Adipocyte (in vitro differentiated cells): Measurements from ENCODE around the gene TTC3.
A peak's percentile ranks its signal among the peaks of the same experiment; 100 is the strongest.
"Not testable (repeated sequence)": the region's sequence is repeated elsewhere in the genome, so short reads cannot be mapped to it uniquely, and the experiment has no call there.

Experiments
- DNase-seq: peaks from one replicate; pipeline ENCODE4 v3.0.0-alpha.2; 2015; ENCODE audit warnings: low read depth
- H3K27me3 ChIP-seq: replicated peaks from 2 replicates; pipeline ENCODE4 v1.7.0; 2013; ENCODE audit warnings: mild to moderate bottlenecking, low read length, moderate library complexity; ENCODE audit not compliant: control insufficient read depth, insufficient read depth
- H3K36me3 ChIP-seq: 2 replicates; pipeline ENCODE4 v1.7.0; 2013; ENCODE audit warnings: low read length, mild to moderate bottlenecking, moderate library complexity; ENCODE audit not compliant: control insufficient read depth, insufficient read depth, severe bottlenecking
- H3K4me1 ChIP-seq: 2 replicates; pipeline ENCODE4 v1.7.0; 2013; ENCODE audit warnings: mild to moderate bottlenecking, low read length, moderate library complexity; ENCODE audit not compliant: control insufficient read depth, insufficient read depth
- H3K4me3 ChIP-seq: 2 replicates; pipeline ENCODE4 v1.7.0; 2013; ENCODE audit warnings: mild to moderate bottlenecking, low read length, moderate library complexity
- H3K9ac ChIP-seq: 2 replicates; pipeline ENCODE4 v1.7.0; 2013; ENCODE audit warnings: mild to moderate bottlenecking, low read length, moderate library complexity
- H3K9me3 ChIP-seq: 2 replicates; pipeline ENCODE4 v1.7.0; 2013; ENCODE audit warnings: mild to moderate bottlenecking, low read length, moderate library complexity; ENCODE audit not compliant: control insufficient read depth

TTC3 gene

GRCh38 chr21:37214952-37215351 lies 141.9 kb downstream of the TTC3 start:
- Histone ChIP-seq H3K36me3 (no peaks in the 10 kb centered on the region), H3K9me3 (no peaks in the 10 kb centered on the region)

GRCh38 chr21:37219761-37220432 lies 146.8 kb downstream of the TTC3 start:
- no peak for DNase-seq
- no peaks in the 10 kb centered on the region for H3K9me3 ChIP-seq

More at GRCh38 chr21:37214952-37215351, 141.9 kb downstream of the TTC3 start:
- H3K4me1 ChIP-seq: peaks cover 2% of the 10 kb centered on the region
- H3K4me3 ChIP-seq: no peak overlapping the region
- H3K27me3 ChIP-seq: no peaks in the 10 kb centered on the region
- no peak overlapping the region for H3K9ac ChIP-seq
- DNase-seq: no peak

DNA sequence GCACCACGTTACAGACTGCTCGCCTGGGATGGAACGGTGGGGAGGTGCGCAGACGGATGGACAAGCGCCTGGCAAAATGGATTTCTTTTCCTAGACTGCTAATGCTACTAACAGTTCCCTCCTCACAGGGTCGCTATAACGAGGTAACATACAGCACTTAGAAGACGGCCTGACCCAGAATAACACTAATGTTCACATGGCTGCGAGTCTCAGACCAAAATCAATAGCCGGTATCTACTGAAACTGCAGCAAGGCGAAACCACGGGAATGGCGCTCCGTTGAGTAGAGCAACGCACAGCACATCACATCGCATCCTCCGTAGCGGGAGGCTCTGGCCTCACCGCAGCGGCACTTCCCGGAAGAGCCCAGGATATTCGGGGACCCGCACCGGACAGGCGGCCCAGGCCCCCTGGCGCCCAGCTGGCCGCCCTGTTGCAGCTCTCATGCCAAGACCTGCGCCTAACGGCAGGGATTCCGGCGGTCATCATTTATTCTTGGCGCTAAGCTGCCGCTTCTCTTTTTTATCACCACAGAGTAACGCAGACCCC lies 147.5 kb downstream of the TTC3 start:
- no peaks in the 10 kb centered on the region for H3K9me3 ChIP-seq
- DNase-seq: peak; percentile 63
- no peaks in the 10 kb centered on the region for H3K27me3 ChIP-seq
- peak overlapping the region; percentile 96 for H3K4me3 ChIP-seq
- H3K36me3 ChIP-seq: peaks cover 24% of the 10 kb centered on the region
- H3K4me1 ChIP-seq: peaks cover 13% of the 10 kb centered on the region
- H3K9ac ChIP-seq: peak overlapping the region; percentile 90

More at GRCh38 chr21:37219761-37220432, 146.8 kb downstream of the TTC3 start:
- Histone ChIP-seq H3K36me3 (peaks cover 18% of the 10 kb centered on the region), H3K27me3 (no peaks in the 10 kb centered on the region), H3K9ac (peak overlapping the region; percentile 90), H3K4me1 (peaks cover 13% of the 10 kb centered on the region), H3K4me3 (peak overlapping the region; percentile 96)

- peak overlapping the region; percentile 90 for H3K9ac ChIP-seq
- H3K9me3 ChIP-seq: no peaks in the 10 kb centered on the region
- H3K27me3 ChIP-seq: no peaks in the 10 kb centered on the region
- peak overlapping the region; percentile 96 for H3K4me3 ChIP-seq
- peaks cover 30% of the 10 kb centered on the region for H3K36me3 ChIP-seq
- H3K4me1 ChIP-seq: peaks cover 13% of the 10 kb centered on the region
- peak; percentile 96 for DNase-seq
These were observed 148.1 kb downstream of the TTC3 start for GRCh38 chr21:37220981-37221664.

DNA sequence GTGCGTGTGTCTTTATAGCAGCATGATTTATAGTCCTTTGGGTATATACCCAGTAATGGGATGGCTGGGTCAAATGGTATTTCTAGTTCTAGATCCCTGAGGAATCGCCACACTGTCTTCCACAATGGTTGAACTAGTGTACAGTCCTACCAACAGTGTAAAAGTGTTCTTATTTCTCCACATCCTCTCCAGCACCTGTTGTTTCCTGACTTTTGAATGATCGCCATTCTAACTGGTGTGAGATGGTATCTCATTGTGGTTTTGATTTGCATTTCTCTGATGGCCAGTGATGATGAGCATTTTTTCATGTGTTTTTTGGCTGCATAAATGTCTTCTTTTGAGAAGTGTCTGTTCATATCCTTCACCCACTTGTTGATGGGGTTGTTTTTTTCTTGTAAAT lies 149.2 kb downstream of the TTC3 start:
- not testable (repeated sequence) for H3K27me3 ChIP-seq, DNase-seq, H3K4me3 ChIP-seq, H3K9me3 ChIP-seq, H3K9ac ChIP-seq
- Histone ChIP-seq H3K4me1 (peaks cover 13% of the 10 kb centered on the region), H3K36me3 (peaks cover 41% of the 10 kb centered on the region)

DNA sequence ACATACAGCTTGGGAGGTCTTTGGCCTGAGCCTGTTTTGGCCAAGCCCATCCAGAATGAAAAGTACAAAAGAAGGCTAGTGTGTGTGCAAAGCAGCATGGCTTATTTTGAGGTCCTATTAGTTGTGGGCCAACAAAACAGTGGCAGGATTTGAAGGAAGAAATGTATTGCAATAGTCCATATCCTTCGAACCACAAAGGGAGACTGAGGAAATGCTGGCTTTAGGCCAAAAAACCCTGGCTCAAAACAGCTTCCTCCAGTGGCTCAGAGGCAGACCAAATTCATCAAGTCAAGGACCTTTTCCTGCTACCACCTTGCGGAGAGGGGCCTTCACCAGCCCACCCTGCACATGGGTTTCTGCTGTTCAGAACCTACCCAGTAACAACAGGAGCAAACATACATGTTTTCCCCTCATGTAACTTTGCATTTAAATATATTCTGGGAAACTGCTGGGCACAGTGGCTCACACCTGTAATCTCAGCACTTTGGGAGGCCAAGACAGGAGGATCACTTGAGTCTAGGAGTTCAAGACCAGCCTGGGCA lies 150.8 kb downstream of the TTC3 start:
- DNase-seq: no peak
- no peak overlapping the region for H3K9ac ChIP-seq
- no peaks in the 10 kb centered on the region for H3K9me3 ChIP-seq
- peaks cover 57% of the 10 kb centered on the region for H3K36me3 ChIP-seq
- peaks cover 13% of the 10 kb centered on the region for H3K4me1 ChIP-seq
- no peaks in the 10 kb centered on the region for H3K27me3 ChIP-seq
- no peak overlapping the region for H3K4me3 ChIP-seq

DNA sequence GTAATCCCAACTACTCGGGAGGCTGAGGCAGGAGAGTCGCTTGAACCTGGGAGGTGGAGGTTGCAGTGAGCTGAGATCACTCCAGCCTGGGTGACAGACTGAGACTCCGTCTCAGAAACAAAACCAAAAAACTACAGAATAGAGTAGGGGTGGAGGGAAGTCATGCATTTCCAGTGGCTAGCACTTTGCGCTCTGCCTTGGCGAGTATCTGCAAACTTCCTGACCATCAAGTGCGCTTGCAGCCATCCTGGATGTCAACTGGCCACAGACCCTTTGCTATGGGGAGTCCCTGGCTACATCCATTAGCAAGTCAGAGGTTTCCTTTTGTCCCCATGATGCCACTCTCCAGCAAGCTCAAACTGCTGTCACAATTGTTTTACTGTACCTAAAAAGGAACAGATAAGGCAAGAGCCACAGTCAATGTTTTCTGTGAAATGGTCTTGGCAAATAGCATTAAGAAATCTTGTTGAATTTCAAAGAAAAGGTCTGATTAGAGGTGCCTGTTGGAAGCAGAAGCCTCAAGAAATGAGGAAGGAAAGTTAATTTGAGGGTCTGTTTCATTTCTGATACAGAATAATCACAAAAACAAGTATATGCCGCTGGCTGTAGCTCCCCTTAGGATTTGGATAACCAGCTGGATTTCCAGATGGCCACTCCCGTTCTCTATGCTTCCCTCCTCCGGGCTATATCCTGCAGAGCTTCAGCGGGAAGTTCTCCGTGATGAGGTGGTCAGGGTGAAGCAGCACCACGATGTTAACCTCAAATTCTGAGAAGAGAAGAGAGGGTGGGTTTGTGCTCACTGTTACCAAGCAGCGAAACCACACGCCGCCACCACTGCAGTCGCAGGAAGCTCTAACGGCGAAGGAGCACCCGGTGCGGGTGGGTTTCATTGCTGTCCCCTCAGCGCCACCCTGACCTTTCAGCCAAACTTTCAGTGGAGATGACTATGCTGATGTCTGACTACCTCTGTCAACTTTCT lies 152.1 kb downstream of the TTC3 start:
- Histone ChIP-seq H3K4me3 (no peak overlapping the region), H3K36me3 (peaks cover 70% of the 10 kb centered on the region), H3K9me3 (no peaks in the 10 kb centered on the region), H3K27me3 (no peaks in the 10 kb centered on the region), H3K4me1 (peaks cover 9% of the 10 kb centered on the region), H3K9ac (no peak overlapping the region)
- DNase-seq: no peak

- H3K9ac ChIP-seq: no peak overlapping the region
- H3K36me3 ChIP-seq: peaks cover 81% of the 10 kb centered on the region
- H3K4me3 ChIP-seq: no peak overlapping the region
- peaks cover 3% of the 10 kb centered on the region for H3K4me1 ChIP-seq
- no peaks in the 10 kb centered on the region for H3K9me3 ChIP-seq
- H3K27me3 ChIP-seq: no peaks in the 10 kb centered on the region
- no peak for DNase-seq
These were observed 153.2 kb downstream of the TTC3 start for GRCh38 chr21:37226041-37226920.

DNA sequence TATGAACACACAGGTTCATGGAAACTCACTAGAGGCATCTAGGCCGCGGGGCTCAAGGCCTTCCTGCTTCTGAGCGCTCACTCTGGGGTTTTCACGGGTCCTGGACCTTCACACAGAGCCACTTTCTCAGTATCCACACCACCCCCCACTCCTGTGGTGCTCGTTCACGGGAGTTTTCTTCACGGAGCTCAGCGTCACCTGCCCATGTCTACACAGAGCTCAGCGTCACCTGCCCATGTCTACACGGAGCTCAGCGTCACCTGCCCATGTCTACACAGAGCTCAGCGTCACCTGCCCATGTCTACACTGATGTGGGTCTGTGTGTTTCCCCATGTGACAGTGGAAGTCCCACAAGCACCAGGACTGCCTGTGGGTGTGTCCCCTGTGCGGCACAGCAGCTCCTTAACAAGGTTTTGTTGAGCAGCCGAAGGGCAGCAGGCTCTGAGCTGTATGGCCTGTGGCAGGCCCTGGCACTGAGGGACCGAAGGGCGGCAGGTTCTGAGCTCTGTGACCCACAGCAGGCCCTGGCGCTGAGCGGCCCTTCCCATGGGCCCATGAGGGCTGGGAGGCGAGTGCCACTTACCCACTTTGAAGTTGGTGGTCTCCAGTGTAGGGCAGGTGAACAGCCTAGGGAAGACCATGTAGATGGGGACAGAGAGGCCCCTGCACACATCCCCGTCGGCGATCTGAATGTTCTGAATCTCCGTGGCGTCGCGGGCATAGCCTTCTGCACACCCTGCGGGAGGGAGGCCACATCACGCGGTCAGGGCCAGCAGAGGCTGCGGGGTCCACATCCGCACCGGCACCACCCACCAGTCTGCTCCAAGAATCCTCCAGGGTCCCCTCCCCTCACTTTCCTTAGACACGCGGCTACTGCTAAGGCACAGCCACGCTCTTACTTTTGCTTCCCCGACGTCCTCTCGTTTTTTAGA lies 154.3 kb downstream of the TTC3 start:
- Histone ChIP-seq H3K9ac (no peak overlapping the region), H3K4me3 (no peak overlapping the region), H3K36me3 (peaks cover 92% of the 10 kb centered on the region), H3K4me1 (no peaks in the 10 kb centered on the region), H3K9me3 (no peaks in the 10 kb centered on the region), H3K27me3 (no peaks in the 10 kb centered on the region)
- no peak for DNase-seq
